Kidney (tissue), 14 donors: ENCODE measurements around the gene DLG2. TPM values are rescaled to one million over a fixed set of nuclear protein-coding genes. Genes with fewer than 3 reads are reported as not detected.
"Not testable (repeated sequence)": the region's sequence is repeated elsewhere in the genome, so short reads cannot be mapped to it uniquely, and the experiment has no call there.

Experiments used
- DNase-seq, 5 donors: peaks; one replicate each; pipeline ENCODE4 v3.0.0-alpha.2; 2013 to 2020
- FAIRE-seq: peaks from 2 replicates; lab custom pipeline; 2012; peaks lifted over from hg19 to GRCh38; lab: Jason Lieb, UNC
- H3K27ac ChIP-seq, 2 donors: one replicate each; pipeline ENCODE4 v1.7.0; 2013; ENCODE audit warnings: low read depth in 2 of 2, low read length in 2 of 2, inconsistent platforms in 1 of 2
- H3K27me3 ChIP-seq: one replicate; pipeline ENCODE4 v1.7.1; 2013; ENCODE audit warnings: low read length, inconsistent platforms; ENCODE audit not compliant: control insufficient read depth, insufficient read depth
- H3K36me3 ChIP-seq, 3 donors: one replicate each; pipeline versions ENCODE4 v1.7.0 to v1.7.1; 2013; ENCODE audit warnings: low read length in 3 of 3, control low read depth in 1 of 3, inconsistent platforms in 1 of 3; ENCODE audit not compliant: insufficient read depth in 3 of 3, control insufficient read depth in 2 of 3
- H3K4me1 ChIP-seq, 3 donors: one replicate each; pipeline versions ENCODE4 v1.7.0 to v1.7.1; 2013; ENCODE audit warnings: low read length in 3 of 3, inconsistent platforms in 1 of 3, low read depth in 1 of 3; ENCODE audit not compliant: control insufficient read depth in 2 of 3, insufficient read depth in 2 of 3
- H3K4me3 ChIP-seq, 3 donors: one replicate each; pipeline versions ENCODE4 v1.7.0 to v1.8.1; 2013; ENCODE audit warnings: low read length in 3 of 3, control low read depth in 1 of 3, inconsistent platforms in 1 of 3
- H3K9ac ChIP-seq, 3 donors: one replicate each; pipeline versions ENCODE4 v1.7.0 to v1.7.1; 2013; ENCODE audit warnings: low read length in 3 of 3, control low read depth in 1 of 3, inconsistent platforms in 1 of 3
- H3K9me3 ChIP-seq, 3 donors: one replicate each; pipeline versions ENCODE4 v1.7.0 to v1.7.1; 2013; ENCODE audit warnings: low read length in 3 of 3, control low read depth in 1 of 3, inconsistent platforms in 1 of 3; ENCODE audit not compliant: control insufficient read depth in 2 of 3, insufficient read depth in 1 of 3
- CTCF ChIP-seq: IDR thresholded peaks from 3 replicates; pipeline ENCODE4 v1.5.1; 2012; ENCODE audit warnings: mild to moderate bottlenecking, moderate library complexity, borderline replicate concordance; ENCODE audit not compliant: insufficient read depth; ENCODE audit errors: extremely low read depth
- intact Hi-C: fragments of 100-400 bp; cut with DNase I; formaldehyde crosslinking; loops from one replicate; pipeline ENCODE4 v1.11.1; 2022
- polyA plus RNA-seq: library from polyadenylated mRNA; stranded (reverse); fragments of 350-450 nt; fragmentation: Illumina TruSeq; extraction: RNeasy Lipid Tissue Mini Kit (QIAGEN cat#74804); gene quantifications from one replicate; pipeline ENCODE4 v1.2.3, GENCODE V29; 2014; ENCODE audit warnings: low read depth, low replicate concordance; ENCODE audit not compliant: insufficient read depth
- total RNA-seq: library from RNA; stranded (reverse); fragmentation: NEBNext Ultra II Directional; extraction: Animal tissue kit (Norgen Biotek cat#: 25700); gene quantifications from one replicate; pipeline ENCODE4 v1.2.1, GENCODE V29; 2021
- donor health status: control.
- donor health status: control.
- donor health status: control.
- donor health status: control.
- donor health status: control.
- donor health status: DM: yes; HTN: yes; CAD: no.
- donor health status: Normal renal cell carcinoma (clear cell type).

The DLG2 gene
- total and polyA plus RNA-seq, 2 donors from 2014 or later: 2.9 to 7.2 TPM

GRCh38 chr11:84854498-84854880 is 772.7 kb downstream of the DLG2 start:
- Histone ChIP-seq H3K9me3 (no peaks in the 10 kb centered on the region), H3K4me1 (no peaks in the 10 kb centered on the region), H3K27me3 (no peaks in the 10 kb centered on the region), H3K27ac (no peak overlapping the region), H3K36me3 (no peaks in the 10 kb centered on the region), H3K4me3 (no peak overlapping the region), H3K9ac (no peak overlapping the region)
- no peak for FAIRE-seq
- intact Hi-C loops: no loop called here
- no peak for TF ChIP-seq CTCF
- no peak for DNase-seq

GRCh38 chr11:84853841-84854497 is 773.2 kb downstream of the DLG2 start:
- Histone ChIP-seq H3K27ac (no peak overlapping the region), H3K9me3 (no peaks in the 10 kb centered on the region), H3K4me3 (no peak overlapping the region), H3K36me3 (no peaks in the 10 kb centered on the region), H3K27me3 (no peaks in the 10 kb centered on the region), H3K9ac (no peak overlapping the region), H3K4me1 (no peaks in the 10 kb centered on the region)
- intact Hi-C loops: no loop called here
- TF ChIP-seq CTCF: no peak
- FAIRE-seq: no peak
- DNase-seq: no peak

GRCh38 chr11:84847842-84848241 is 779.3 kb downstream of the DLG2 start:
- Histone ChIP-seq H3K4me3 (no peak overlapping the region), H3K9me3 (no peaks in the 10 kb centered on the region), H3K27me3 (no peaks in the 10 kb centered on the region), H3K9ac (no peak overlapping the region), H3K4me1 (no peaks in the 10 kb centered on the region), H3K36me3 (no peaks in the 10 kb centered on the region), H3K27ac (no peak overlapping the region)
- no peak for DNase-seq
- no peak for FAIRE-seq
- intact Hi-C loops: no loop called here
- TF ChIP-seq CTCF: no peak

GRCh38 chr11:84840201-84840600 is 786.9 kb downstream of the DLG2 start:
- DNase-seq, intact Hi-C loops, H3K36me3 ChIP-seq: not testable (repeated sequence)

More at GRCh38 chr11:84840201-84840600, 786.9 kb downstream of the DLG2 start:
- not testable (repeated sequence) for H3K4me3 ChIP-seq, FAIRE-seq, H3K27ac ChIP-seq, H3K9me3 ChIP-seq, H3K4me1 ChIP-seq, H3K9ac ChIP-seq, H3K27me3 ChIP-seq
